GM10248 (cell line): ENCODE data around the gene CAMK2G.
"Not testable (repeated sequence)": the region's sequence is repeated elsewhere in the genome, so short reads cannot be mapped to it uniquely, and the experiment has no call there.

Source experiments
- CTCF ChIA-PET: fragments of 300-600 bp; sonication (Branson Sonifier 250); formaldehyde crosslinking; extraction: SDS; loops from one replicate; lab custom pipeline; 2021; ENCODE audit warnings: antibody characterized with exemption; lab: Yijun Ruan, JAX
- POLR2A ChIA-PET: fragments of 350-650 bp; sonication (Branson Sonifier 250); formaldehyde crosslinking; extraction: SDS; loops from one replicate; lab custom pipeline; 2020; ENCODE audit warnings: antibody characterized with exemption; lab: Yijun Ruan, JAX
- DNase-seq: peaks from one replicate; pipeline ENCODE4 v3.0.0; 2012; ENCODE audit errors: extremely low spot score
- CTCF ChIP-seq: IDR thresholded peaks from 2 replicates; pipeline ENCODE4 v1.5.1; 2012; ENCODE audit warnings: mild to moderate bottlenecking, low read depth; ENCODE audit errors: extremely low read depth, missing control alignments, control extremely low read depth

CAMK2G gene

DNA sequence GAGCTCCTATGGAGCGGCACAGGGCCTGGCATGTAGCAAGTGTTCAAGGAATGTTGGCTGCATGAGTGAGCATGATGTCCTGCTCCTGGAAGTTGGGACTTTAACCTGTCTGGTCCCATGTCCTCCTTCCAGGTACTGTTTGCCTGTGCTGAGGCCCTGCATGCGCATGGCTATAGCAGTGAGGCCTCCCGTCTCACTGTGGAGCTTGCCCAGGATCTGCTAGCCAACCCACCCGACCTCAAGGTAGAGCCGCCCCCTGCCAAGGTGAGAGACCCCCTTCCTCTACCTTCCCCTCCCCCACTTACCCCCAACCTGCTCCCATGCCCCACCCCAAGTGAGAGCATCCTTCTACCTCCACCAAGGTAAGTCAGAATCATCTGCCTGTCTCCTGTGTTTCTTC, 80.9 kb downstream of the CAMK2G start:
- ChIA-PET CTCF (interaction anchor here (1.4 to 3.6 kb wide), 4 partner anchors 12 to 56 kb away, joined by 4 to 13 read pairs (median 4); partner anchors contain the start of gene CHCHD1), POLR2A (interaction anchor here (1.1 kb wide), 1 partner anchor 14 kb away, joined by 3 read pairs; no protein-coding TSS in a partner anchor)
- TF ChIP-seq CTCF: no peak
- no peak for DNase-seq

- TF ChIP-seq CTCF: no peak
- ChIA-PET POLR2A (no interaction called here), CTCF (interaction anchor here (3.6 kb wide), 1 partner anchor 18 kb away, joined by 13 read pairs; no protein-coding TSS in a partner anchor)
- DNase-seq: no peak
Measured at GRCh38 chr10:73791871-73792400, 82.4 kb downstream of the CAMK2G start.

GRCh38 chr10:73790886-73791625, 83.3 kb downstream of the CAMK2G start:
- DNase-seq: no peak
- POLR2A ChIA-PET: no interaction called here
- no peak for TF ChIP-seq CTCF
- CTCF ChIA-PET: no interaction called here

DNA sequence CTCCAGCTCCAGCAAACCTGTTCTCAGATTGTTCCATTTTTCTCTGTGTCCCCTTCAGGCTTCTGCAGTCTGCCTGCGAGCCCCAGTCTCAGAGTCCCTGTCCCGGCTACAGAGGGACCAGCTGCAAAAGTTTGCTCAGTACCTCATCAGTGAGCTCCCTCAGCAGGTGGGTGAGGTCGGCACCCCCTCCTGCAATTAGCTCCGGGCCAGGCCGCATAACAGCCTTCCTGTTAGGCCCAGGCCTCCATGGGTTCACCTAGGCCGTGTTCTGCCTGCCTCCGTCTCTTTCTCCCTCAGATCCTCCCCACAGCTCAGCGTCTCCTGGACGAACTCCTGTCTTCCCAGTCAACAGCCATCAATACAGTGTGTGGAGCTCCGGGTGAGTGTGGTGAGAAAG, 84.7 kb downstream of the CAMK2G start:
- TF ChIP-seq CTCF: no peak
- ChIA-PET CTCF (interaction anchor here (1.0 kb wide), 1 partner anchor 21 kb away, joined by 3 read pairs; no protein-coding TSS in a partner anchor), POLR2A (interaction anchor here (0.5 to 0.7 kb wide), 2 partner anchors 11 to 694 kb away, joined by 3 read pairs; no protein-coding TSS in a partner anchor)
- DNase-seq: no peak

GRCh38 chr10:73788864-73789658, 85.3 kb downstream of the CAMK2G start:
- ChIA-PET CTCF (interaction anchor here (0.8 to 1.6 kb wide), 4 partner anchors 15 to 151 kb away, joined by 3 to 4 read pairs (median 3); no protein-coding TSS in a partner anchor), POLR2A (interaction anchor here (0.5 to 0.7 kb wide), 2 partner anchors 11 to 694 kb away, joined by 3 read pairs; no protein-coding TSS in a partner anchor)

GRCh38 chr10:73787031-73787800, 87.1 kb downstream of the CAMK2G start:
- ChIA-PET CTCF (interaction anchor here (1.3 to 1.5 kb wide), 3 partner anchors 18 to 92 kb away, joined by 3 to 4 read pairs (median 4); no protein-coding TSS in a partner anchor), POLR2A (interaction anchor here (0.6 to 1.3 kb wide), 3 partner anchors 12 to 23 kb away, joined by 3 read pairs; no protein-coding TSS in a partner anchor)
- DNase-seq: not testable (repeated sequence)

More at GRCh38 chr10:73788864-73789658, 85.3 kb downstream of the CAMK2G start:
- TF ChIP-seq CTCF: no peak
- no peak for DNase-seq
